Gastrocnemius medialis (tissue), 4 donors: Measurements from ENCODE around the gene GULP1. TPM values are rescaled to one million over a fixed set of nuclear protein-coding genes. Genes with fewer than 3 reads are reported as not detected.

Experiments used
- ATAC-seq, 2 donors: fragments of 150-250 bp; one replicate each; pipeline ENCODE4 v1.9.1; 2016
- DNase-seq, 2 donors: peaks; one replicate each; pipeline ENCODE4 v3.0.0-alpha.2; 2019
- H3K27ac ChIP-seq, 4 donors: fragments of 200-600 bp; sonication (generic); 1 replicate in 1 of 4; 2 replicates in 3 of 4; pipeline ENCODE4 v1.5.1; 2016 to 2018; ENCODE audit warnings: mild to moderate bottlenecking in 2 of 4, moderate library complexity in 1 of 4
- H3K27me3 ChIP-seq, 3 donors: fragments of 200-600 bp; sonication (generic) in 2 of 3; 1 replicate in 1 of 3; 2 replicates in 2 of 3; pipeline versions ENCODE4 v1.5.1 to v1.6.0; 2016 to 2019; ENCODE audit warnings: mild to moderate bottlenecking in 1 of 3, moderate library complexity in 1 of 3
- H3K36me3 ChIP-seq, 2 donors: fragments of 200-600 bp; sonication (generic) in 1 of 2; one replicate each; pipeline ENCODE4 v1.5.1; 2017 to 2018
- H3K4me1 ChIP-seq, 2 donors: fragments of 200-600 bp; sonication (generic) in 1 of 2; one replicate each; pipeline ENCODE4 v1.5.1; 2016 to 2017; ENCODE audit warnings: mild to moderate bottlenecking in 2 of 2
- H3K4me3 ChIP-seq, 4 donors: fragments of 200-600 bp; sonication (generic) in 3 of 4; 1 replicate in 1 of 4; 2 replicates in 3 of 4; pipeline ENCODE4 v1.5.1; 2016 to 2019; ENCODE audit warnings: mild to moderate bottlenecking in 2 of 4
- H3K9me3 ChIP-seq, 3 donors: fragments of 200-600 bp; sonication (generic) in 2 of 3; 1 replicate in 1 of 3; 2 replicates in 2 of 3; pipeline ENCODE4 v1.5.1; 2016 to 2019
- CTCF ChIP-seq, 5 experiments: fragments of 450-650 bp in 3 of 5; fragments of 200-600 bp in 2 of 5; sonication (generic) in 2 of 5; IDR thresholded peaks in 4 of 5; conservative IDR thresholded peaks in 1 of 5; 1 replicate in 4 of 5; 2 replicates in 1 of 5; pipeline ENCODE4 v1.5.1; 2016 to 2019; ENCODE audit warnings: antibody characterized with exemption in 5 of 5, mild to moderate bottlenecking in 3 of 5, moderate library complexity in 3 of 5
- POLR2A ChIP-seq, 2 donors: fragments of 450-650 bp; IDR thresholded peaks; one replicate each; pipeline ENCODE4 v1.6.1; 2017; ENCODE audit warnings: antibody characterized with exemption in 2 of 2, mild to moderate bottlenecking in 2 of 2, moderate library complexity in 2 of 2
- in situ Hi-C, 4 donors: fragments of 200-750 bp; cut with MboI; loops; one replicate each; pipeline versions ENCODE4 v1.15.0 to v1.8.0; 2017; ENCODE audit warnings: low sequenced_read_pairs in 4 of 4
- intact Hi-C: fragments of 100-400 bp; cut with DNase I; formaldehyde crosslinking; loops from one replicate; pipeline ENCODE4 v1.15.1; 2023; ENCODE audit warnings: low total_unique reads
- total RNA-seq, 4 donors: library from RNA; depleted of rRNA; stranded (reverse); fragments of >200 nt; gene quantifications; one replicate each; pipeline versions ENCODE4 v1.1.0 to v1.2.3, GENCODE V29; 2016

The GULP1 gene
- total RNA-seq, 4 donors from 2014 or later: 7.3 to 16.4 (median 12.1) TPM

- Histone ChIP-seq H3K4me1 (no peaks in the 10 kb centered on the region), H3K4me3 (no peak overlapping the region), H3K9me3 (no peaks in the 10 kb centered on the region), H3K27me3 (no peaks in the 10 kb centered on the region), H3K36me3 (no peaks in the 10 kb centered on the region), H3K27ac (no peak overlapping the region)
- no peak for ATAC-seq
- intact Hi-C loops (no loop called here), in situ Hi-C loops (no loop called here)
- TF ChIP-seq POLR2A (IDR thresholded peaks at IDR 0.05): no peak
- TF ChIP-seq CTCF (IDR thresholded peaks at IDR 0.05 in 4 of 5, conservative IDR thresholded peaks at IDR 0.05 in 1 of 5): no peak
- no peak for DNase-seq
Measured at GRCh38 chr2:188580738-188581137, 289.1 kb downstream of the GULP1 start.

- ATAC-seq (no peak), DNase-seq (no peak)
- Histone ChIP-seq H3K27me3 (no peaks in the 10 kb centered on the region), H3K36me3 (no peaks in the 10 kb centered on the region), H3K4me1 (no peaks in the 10 kb centered on the region), H3K27ac (no peak overlapping the region), H3K9me3 (no peaks in the 10 kb centered on the region), H3K4me3 (no peak overlapping the region)
- in situ Hi-C loops (no loop called here), intact Hi-C loops (no loop called here)
- TF ChIP-seq POLR2A (IDR thresholded peaks at IDR 0.05): no peak
- TF ChIP-seq CTCF (IDR thresholded peaks at IDR 0.05 in 4 of 5, conservative IDR thresholded peaks at IDR 0.05 in 1 of 5): no peak
Measured at GRCh38 chr2:188582211-188582610, 290.5 kb downstream of the GULP1 start.

- no peak for TF ChIP-seq CTCF (IDR thresholded peaks at IDR 0.05 in 4 of 5, conservative IDR thresholded peaks at IDR 0.05 in 1 of 5)
- no peak for TF ChIP-seq POLR2A (IDR thresholded peaks at IDR 0.05)
- H3K4me3 ChIP-seq: no peak overlapping the region
- H3K9me3 ChIP-seq: no peaks in the 10 kb centered on the region
- DNase-seq (no peak), ATAC-seq (no peak)
- intact Hi-C loops: no loop called here
- in situ Hi-C loops: no loop called here
- H3K4me1 ChIP-seq: no peaks in the 10 kb centered on the region
- no peaks in the 10 kb centered on the region for H3K36me3 ChIP-seq
- H3K27me3 ChIP-seq: no peaks in the 10 kb centered on the region
- no peak overlapping the region for H3K27ac ChIP-seq
Measured at GRCh38 chr2:188588235-188588634, 296.6 kb downstream of the GULP1 start.

GRCh38 chr2:188596054-188596453, 304.4 kb downstream of the GULP1 start:
- no peaks in the 10 kb centered on the region for H3K9me3 ChIP-seq
- H3K4me3 ChIP-seq: no peak overlapping the region
- no peaks in the 10 kb centered on the region for H3K36me3 ChIP-seq
- TF ChIP-seq POLR2A (IDR thresholded peaks at IDR 0.05) (no peak), CTCF (IDR thresholded peaks at IDR 0.05 in 4 of 5, conservative IDR thresholded peaks at IDR 0.05 in 1 of 5) (no peak)
- H3K27ac ChIP-seq: no peak overlapping the region
- no peak for DNase-seq
- intact Hi-C loops (no loop called here), in situ Hi-C loops (no loop called here)
- ATAC-seq: no peak
- H3K27me3 ChIP-seq: no peaks in the 10 kb centered on the region
- H3K4me1 ChIP-seq: peaks cover 0 to 4% of the 10 kb centered on the region in 2 donors

GRCh38 chr2:188598551-188598950, 306.9 kb downstream of the GULP1 start:
- no peak for DNase-seq

More at GRCh38 chr2:188598551-188598950, 306.9 kb downstream of the GULP1 start:
- peak overlapping the region in 2 of 4 donors; percentile 1 to 3 for H3K27ac ChIP-seq
- no peaks in the 10 kb centered on the region for H3K27me3 ChIP-seq
- no peak overlapping the region for H3K4me3 ChIP-seq
- no peaks in the 10 kb centered on the region for H3K9me3 ChIP-seq
- H3K36me3 ChIP-seq: no peaks in the 10 kb centered on the region
- TF ChIP-seq POLR2A (IDR thresholded peaks at IDR 0.05) (no peak), CTCF (IDR thresholded peaks at IDR 0.05 in 4 of 5, conservative IDR thresholded peaks at IDR 0.05 in 1 of 5) (no peak)
- ATAC-seq: no peak
- in situ Hi-C loops: no loop called here
- H3K4me1 ChIP-seq: peaks cover 0 to 4% of the 10 kb centered on the region in 2 donors
- intact Hi-C loops: no loop called here
